Measurements from ENCODE around the gene SLC2A13.

SLC2A13 gene

GRCh38 chr12:40016980-40017379 is 88.9 kb downstream of the SLC2A13 start:
- Histone ChIP-seq H3K27me3 (no peaks in the 10 kb centered on the region), H3K36me3 (no peaks in the 10 kb centered on the region), H3K4me3 (ENCODE audit: low read depth in 1 of 2, low read length in 1 of 2) (no peak overlapping the region), H3K9me3 (no peaks in the 10 kb centered on the region), H3K4me1 (ENCODE audit: control insufficient read depth in 1 of 2, insufficient read depth in 1 of 2, low read depth in 1 of 2, low read length in 1 of 2) (no peaks in the 10 kb centered on the region), H3K27ac (no peak overlapping the region)
- no peak for TF ChIP-seq CTCF (IDR thresholded peaks at IDR 0.05)

GRCh38 chr12:40015881-40016280 is 90.0 kb downstream of the SLC2A13 start:
- H3K36me3 ChIP-seq = no peaks in the 10 kb centered on the region
- no peaks in the 10 kb centered on the region for H3K4me1 ChIP-seq (ENCODE audit: control insufficient read depth in 1 of 2, insufficient read depth in 1 of 2, low read depth in 1 of 2, low read length in 1 of 2)
- no peaks in the 10 kb centered on the region for H3K27me3 ChIP-seq
- no peak for TF ChIP-seq CTCF (IDR thresholded peaks at IDR 0.05)
- H3K9me3 ChIP-seq = no peaks in the 10 kb centered on the region
- no peak overlapping the region for H3K27ac ChIP-seq
- H3K4me3 ChIP-seq (ENCODE audit: low read depth in 1 of 2, low read length in 1 of 2) = no peak overlapping the region

- no peaks in the 10 kb centered on the region for H3K27me3 ChIP-seq
- no peaks in the 10 kb centered on the region for H3K36me3 ChIP-seq
- no peaks in the 10 kb centered on the region for H3K4me1 ChIP-seq (ENCODE audit: control insufficient read depth in 1 of 2, insufficient read depth in 1 of 2, low read depth in 1 of 2, low read length in 1 of 2)
- H3K27ac ChIP-seq = no peak overlapping the region
- TF ChIP-seq CTCF (IDR thresholded peaks at IDR 0.05) = no peak
- no peaks in the 10 kb centered on the region for H3K9me3 ChIP-seq
- H3K4me3 ChIP-seq (ENCODE audit: low read depth in 1 of 2, low read length in 1 of 2) = no peak overlapping the region
Observed at GRCh38 chr12:40015345-40015744, 90.5 kb downstream of the SLC2A13 start.

- H3K27me3 ChIP-seq = no peaks in the 10 kb centered on the region
- H3K9me3 ChIP-seq = no peaks in the 10 kb centered on the region
- H3K4me1 ChIP-seq (ENCODE audit: control insufficient read depth in 1 of 2, insufficient read depth in 1 of 2, low read depth in 1 of 2, low read length in 1 of 2) = no peaks in the 10 kb centered on the region
- no peaks in the 10 kb centered on the region for H3K36me3 ChIP-seq
- no peak for TF ChIP-seq CTCF (IDR thresholded peaks at IDR 0.05)
- no peak overlapping the region for H3K4me3 ChIP-seq (ENCODE audit: low read depth in 1 of 2, low read length in 1 of 2)
- no peak overlapping the region for H3K27ac ChIP-seq
Observed at GRCh38 chr12:40013847-40014246, 92.0 kb downstream of the SLC2A13 start.

DNA sequence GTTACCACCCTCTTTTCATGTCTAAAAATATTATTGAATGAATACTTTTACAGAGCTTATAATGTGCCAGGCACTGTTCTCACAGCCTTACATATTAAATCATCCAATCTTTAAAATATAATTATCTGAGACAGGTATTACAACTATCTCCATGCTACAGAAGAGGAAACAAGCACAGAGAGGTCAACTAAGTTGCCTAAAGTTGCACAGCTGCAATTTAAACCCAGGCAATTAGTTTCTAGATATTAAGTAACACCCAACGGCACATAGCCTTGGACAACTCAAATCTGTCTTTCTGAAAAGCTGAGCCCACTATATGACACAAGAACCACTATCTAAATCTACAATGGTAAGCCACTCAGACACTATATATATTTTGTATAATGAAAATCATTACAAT is 92.6 kb downstream of the SLC2A13 start:
- no peaks in the 10 kb centered on the region for H3K27me3 ChIP-seq
- no peaks in the 10 kb centered on the region for H3K9me3 ChIP-seq
- no peaks in the 10 kb centered on the region for H3K36me3 ChIP-seq
- no peak overlapping the region for H3K27ac ChIP-seq
- H3K4me1 ChIP-seq (ENCODE audit: control insufficient read depth in 1 of 2, insufficient read depth in 1 of 2, low read depth in 1 of 2, low read length in 1 of 2) = no peaks in the 10 kb centered on the region
- H3K4me3 ChIP-seq (ENCODE audit: low read depth in 1 of 2, low read length in 1 of 2) = no peak overlapping the region
- TF ChIP-seq CTCF (IDR thresholded peaks at IDR 0.05) = no peak

DNA sequence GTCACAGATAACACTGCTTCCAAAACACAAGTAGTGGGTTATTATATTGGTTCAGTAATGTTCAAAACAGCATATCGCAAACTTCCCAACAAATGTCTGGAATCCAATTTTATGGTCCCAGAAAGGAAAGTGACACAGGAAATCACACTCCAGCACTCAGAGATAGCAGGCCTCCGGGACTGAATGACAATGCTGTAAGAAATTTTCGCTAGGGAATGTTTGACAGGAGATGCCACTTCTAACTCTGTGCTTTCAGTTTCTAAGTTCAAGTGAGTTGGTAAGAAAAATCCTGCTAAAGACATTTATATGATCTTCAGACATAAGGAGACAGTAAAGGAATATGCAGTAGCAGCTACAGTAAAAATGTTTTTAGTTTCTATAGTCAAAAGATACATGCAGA is 93.2 kb downstream of the SLC2A13 start:
- H3K9me3 ChIP-seq = no peaks in the 10 kb centered on the region
- H3K36me3 ChIP-seq = no peaks in the 10 kb centered on the region
- TF ChIP-seq CTCF (IDR thresholded peaks at IDR 0.05) = no peak
- no peak overlapping the region for H3K4me3 ChIP-seq (ENCODE audit: low read depth in 1 of 2, low read length in 1 of 2)
- H3K27ac ChIP-seq = no peak overlapping the region
- H3K27me3 ChIP-seq = no peaks in the 10 kb centered on the region
- no peaks in the 10 kb centered on the region for H3K4me1 ChIP-seq (ENCODE audit: control insufficient read depth in 1 of 2, insufficient read depth in 1 of 2, low read depth in 1 of 2, low read length in 1 of 2)
